Activated CD8-positive, alpha-beta T cell treated with anti-CD3 and anti-CD28 coated beads, Interleukin-2, amount 10 ng/mL, durations not matched to agents 7 days and 5 days (primary cell): ENCODE data around the gene MDN1. TPM values are rescaled to one million over a fixed set of nuclear protein-coding genes. Genes with fewer than 3 reads are reported as not detected.
A peak's percentile ranks its signal among the peaks of the same experiment; 100 is the strongest.

Experiments used
- ATAC-seq: fragments of 150-1000 bp; cut with Tn5 transposase; one replicate; pipeline ENCODE4 v1.10.0; 2021; ENCODE audit warnings: moderate library complexity
- CTCF ChIA-PET: fragments of 350-600 bp; sonication (Branson Sonifier 250); formaldehyde crosslinking; loops from one replicate; lab custom pipeline; 2021; ENCODE audit warnings: antibody characterized with exemption; lab: Charles Lee
- POLR2A ChIA-PET: fragments of 350-600 bp; sonication (Branson Sonifier 250); formaldehyde crosslinking; loops from one replicate; lab custom pipeline; 2021; ENCODE audit warnings: antibody characterized with exemption; lab: Charles Lee
- DNase-seq: peaks from one replicate; pipeline ENCODE4 v3.0.0-alpha.2; 2020
- H3K27ac Mint-ChIP-seq: one replicate; pipeline ENCODE4 v1.8.0; 2021; ENCODE audit warnings: mild to moderate bottlenecking, mixed read lengths
- H3K27me3 Mint-ChIP-seq: one replicate; pipeline ENCODE4 v1.8.0; 2021; ENCODE audit warnings: low read depth, mixed read lengths
- H3K36me3 Mint-ChIP-seq: one replicate; pipeline ENCODE4 v1.8.0; 2021; ENCODE audit warnings: low read depth, mixed read lengths
- H3K4me1 Mint-ChIP-seq: one replicate; pipeline ENCODE4 v1.8.0; 2021; ENCODE audit warnings: low read depth, mixed read lengths
- H3K4me3 Mint-ChIP-seq: one replicate; pipeline ENCODE4 v1.8.0; 2021; ENCODE audit warnings: mild to moderate bottlenecking, mixed read lengths
- H3K9me3 Mint-ChIP-seq: one replicate; pipeline ENCODE4 v1.8.0; 2022; ENCODE audit warnings: mixed read lengths; ENCODE audit not compliant: insufficient read depth
- total RNA-seq, 2 experiments: library from RNA; stranded (reverse); gene quantifications; one replicate each; pipeline ENCODE4 v1.2.3, GENCODE V29; 2021

Gene MDN1
- total RNA-seq, 2 experiments from 2014 or later: 58.2 to 64.7 TPM

DNA sequence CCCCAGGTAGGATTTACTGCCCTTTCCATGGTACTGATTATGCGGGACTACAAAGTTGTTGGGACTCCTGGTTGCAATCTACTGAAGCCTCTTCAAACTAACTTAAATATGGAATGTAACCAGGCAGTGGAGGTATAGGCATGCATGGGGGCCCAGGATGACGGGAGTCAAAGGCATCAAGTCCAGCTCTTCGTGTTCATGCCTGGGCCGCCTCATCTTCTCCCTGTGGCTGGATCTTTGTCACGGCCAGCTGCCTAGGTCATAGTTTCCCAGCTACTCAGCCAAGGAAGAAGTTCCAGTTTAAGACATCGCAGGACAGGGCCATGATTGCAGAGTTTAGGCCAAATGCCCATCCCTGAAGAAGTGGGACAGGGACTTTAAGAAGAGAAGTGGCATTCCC, 201.6 kb downstream of the MDN1 start:
- Mint-ChIP-seq H3K4me1 (no peaks in the 10 kb centered on the region), H3K27me3 (no peaks in the 10 kb centered on the region), H3K4me3 (no peak overlapping the region), H3K9me3 (no peaks in the 10 kb centered on the region), H3K27ac (no peak overlapping the region), H3K36me3 (no peaks in the 10 kb centered on the region)
- DNase-seq (no peak), ATAC-seq (no peak)
- ChIA-PET POLR2A (interaction anchor here (1.9 kb wide), 1 partner anchor 20 kb away, joined by 6 read pairs; no protein-coding TSS in a partner anchor), CTCF (interaction anchor here (1.3 to 1.7 kb wide), 2 partner anchors 9 to 246 kb away, joined by 5 to 6 read pairs; no protein-coding TSS in a partner anchor)

DNA sequence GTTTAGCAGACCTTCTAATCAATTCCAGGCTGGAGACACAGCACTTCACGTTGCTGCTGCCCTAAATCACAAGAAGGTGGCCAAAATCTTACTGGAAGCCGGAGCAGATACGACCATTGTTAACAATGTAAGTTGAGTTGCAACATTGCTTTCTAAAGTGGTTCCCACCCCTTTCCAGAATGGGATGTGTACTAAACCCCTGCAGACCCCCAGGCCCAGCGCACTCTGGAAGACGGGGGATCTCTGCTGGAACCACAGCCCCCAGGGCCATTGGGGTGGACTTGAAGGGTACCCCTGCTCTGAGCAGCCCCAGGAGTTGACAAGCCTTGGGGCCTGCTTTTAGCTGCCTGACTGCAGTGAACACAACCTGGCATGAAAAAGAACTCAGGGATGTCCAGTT, 203.1 kb downstream of the MDN1 start:
- no peak overlapping the region for H3K27ac Mint-ChIP-seq
- H3K4me1 Mint-ChIP-seq: peaks cover 10% of the 10 kb centered on the region
- DNase-seq (no peak), ATAC-seq (no peak)
- H3K9me3 Mint-ChIP-seq: no peaks in the 10 kb centered on the region
- no peaks in the 10 kb centered on the region for H3K27me3 Mint-ChIP-seq
- ChIA-PET CTCF (interaction anchor here (0.9 to 1.7 kb wide), 3 partner anchors 179 to 244 kb away, joined by 3 to 6 read pairs (median 4); no protein-coding TSS in a partner anchor), POLR2A (interaction anchor here (1.9 kb wide), 1 partner anchor 21 kb away, joined by 6 read pairs; no protein-coding TSS in a partner anchor)
- H3K4me3 Mint-ChIP-seq: no peak overlapping the region
- H3K36me3 Mint-ChIP-seq: no peaks in the 10 kb centered on the region

DNA sequence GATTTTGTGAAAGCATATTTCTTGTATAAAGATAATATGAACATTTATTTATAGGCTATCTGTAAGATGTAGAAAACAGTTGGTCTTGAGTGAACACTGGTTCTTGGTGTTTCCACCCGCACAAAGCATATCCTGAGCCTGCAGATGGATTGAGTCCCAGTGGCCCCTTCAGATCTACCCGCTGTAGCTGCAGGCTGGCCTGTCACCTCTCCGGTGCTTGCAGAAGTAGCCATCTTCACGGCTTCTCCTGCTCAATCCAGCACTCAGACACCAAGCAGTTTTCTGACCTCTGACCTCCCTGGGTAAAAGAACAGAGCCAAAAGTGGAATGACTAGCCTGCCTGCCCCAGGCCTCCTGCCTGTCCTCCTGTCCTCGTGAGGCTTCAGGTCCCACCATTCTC, 203.7 kb downstream of the MDN1 start:
- H3K36me3 Mint-ChIP-seq: no peaks in the 10 kb centered on the region
- ATAC-seq: no peak
- POLR2A ChIA-PET: no interaction called here
- no peak for DNase-seq
- no peaks in the 10 kb centered on the region for H3K27me3 Mint-ChIP-seq
- no peak overlapping the region for H3K27ac Mint-ChIP-seq
- H3K4me3 Mint-ChIP-seq: no peak overlapping the region
- CTCF ChIA-PET: interaction anchor here (1.1 to 7.7 kb wide), 3 partner anchors 178 to 244 kb away, joined by 4 to 82 read pairs (median 6); partner anchors contain the start of gene ANKRD6
- H3K4me1 Mint-ChIP-seq: peaks cover 16% of the 10 kb centered on the region
- H3K9me3 Mint-ChIP-seq: no peaks in the 10 kb centered on the region

DNA sequence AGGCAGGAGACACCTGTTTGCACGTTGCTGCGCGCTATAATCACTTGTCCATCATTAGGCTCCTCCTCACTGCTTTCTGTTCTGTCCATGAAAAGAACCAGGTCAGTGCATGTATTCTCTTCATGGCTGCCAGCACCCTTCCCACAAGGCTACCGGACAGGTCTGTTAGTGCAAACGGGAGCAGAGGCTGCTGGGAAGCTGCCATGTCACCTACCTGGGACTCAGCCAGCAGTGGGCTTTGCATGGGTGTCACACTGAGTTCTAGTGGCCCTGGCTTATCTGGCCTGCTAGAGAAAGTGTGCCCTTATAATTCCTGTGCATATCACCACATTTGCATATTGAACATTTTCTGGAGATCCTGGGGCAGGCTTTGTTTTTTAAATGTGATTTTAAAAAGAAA, 205.8 kb downstream of the MDN1 start:
- no peaks in the 10 kb centered on the region for H3K27me3 Mint-ChIP-seq
- CTCF ChIA-PET: interaction anchor here (1.6 to 7.7 kb wide), 4 partner anchors 16 to 242 kb away, joined by 5 to 82 read pairs (median 12); partner anchors contain the start of gene ANKRD6
- H3K4me1 Mint-ChIP-seq: peaks cover 24% of the 10 kb centered on the region
- DNase-seq (no peak), ATAC-seq (no peak)
- H3K4me3 Mint-ChIP-seq: no peak overlapping the region
- no peaks in the 10 kb centered on the region for H3K9me3 Mint-ChIP-seq
- POLR2A ChIA-PET: no interaction called here
- H3K36me3 Mint-ChIP-seq: peaks cover 2% of the 10 kb centered on the region
- H3K27ac Mint-ChIP-seq: no peak overlapping the region

- Mint-ChIP-seq H3K4me1 (peaks cover 24% of the 10 kb centered on the region), H3K27me3 (no peaks in the 10 kb centered on the region), H3K4me3 (no peak overlapping the region), H3K27ac (no peak overlapping the region), H3K9me3 (no peaks in the 10 kb centered on the region), H3K36me3 (peaks cover 2% of the 10 kb centered on the region)
- POLR2A ChIA-PET: no interaction called here
- ATAC-seq: no peak
- CTCF ChIA-PET: interaction anchor here (1.6 to 7.7 kb wide), 5 partner anchors 14 to 244 kb away, joined by 5 to 82 read pairs (median 16); partner anchors contain the start of gene ANKRD6
- no peak for DNase-seq
These were observed 207.5 kb downstream of the MDN1 start for GRCh38 chr6:89612121-89612520.

- no peaks in the 10 kb centered on the region for H3K27me3 Mint-ChIP-seq
- no peak overlapping the region for H3K27ac Mint-ChIP-seq
- peaks cover 24% of the 10 kb centered on the region for H3K4me1 Mint-ChIP-seq
- H3K36me3 Mint-ChIP-seq: peaks cover 2% of the 10 kb centered on the region
- H3K4me3 Mint-ChIP-seq: no peak overlapping the region
- ATAC-seq: no peak
- ChIA-PET POLR2A (no interaction called here), CTCF (interaction anchor here (2.8 to 7.7 kb wide), 4 partner anchors 13 to 243 kb away, joined by 16 to 82 read pairs (median 33); partner anchors contain the start of gene ANKRD6)
- DNase-seq: peak; percentile 34
- H3K9me3 Mint-ChIP-seq: no peaks in the 10 kb centered on the region
These were observed 207.9 kb downstream of the MDN1 start for GRCh38 chr6:89611666-89612065.

- Mint-ChIP-seq H3K27me3 (no peaks in the 10 kb centered on the region), H3K9me3 (no peaks in the 10 kb centered on the region), H3K4me3 (no peak overlapping the region), H3K36me3 (peaks cover 2% of the 10 kb centered on the region), H3K4me1 (peaks cover 24% of the 10 kb centered on the region), H3K27ac (no peak overlapping the region)
- peak; percentile 85 for DNase-seq
- ChIA-PET POLR2A (no interaction called here), CTCF (interaction anchor here (0.7 to 7.7 kb wide), 16 partner anchors 12 to 627 kb away, joined by 3 to 82 read pairs (median 4); partner anchors contain the start of genes ANKRD6 and UBE2J1)
- ATAC-seq: peak; percentile 88
These were observed 209.4 kb downstream of the MDN1 start for GRCh38 chr6:89610149-89610642.

- DNase-seq (no peak), ATAC-seq (no peak)
- Mint-ChIP-seq H3K27me3 (no peaks in the 10 kb centered on the region), H3K4me1 (peaks cover 10% of the 10 kb centered on the region), H3K4me3 (no peak overlapping the region), H3K9me3 (no peaks in the 10 kb centered on the region), H3K27ac (no peak overlapping the region), H3K36me3 (peaks cover 2% of the 10 kb centered on the region)
- ChIA-PET CTCF (interaction anchor here (0.8 to 2.8 kb wide), 4 partner anchors 32 to 233 kb away, joined by 3 to 12 read pairs (median 3); partner anchors contain the start of gene LYRM2), POLR2A (no interaction called here)
These were observed 213.7 kb downstream of the MDN1 start for GRCh38 chr6:89605861-89606260.

GRCh38 chr6:89604653-89605052, 214.9 kb downstream of the MDN1 start:
- DNase-seq (no peak), ATAC-seq (no peak)
- no peak overlapping the region for H3K4me3 Mint-ChIP-seq
- CTCF ChIA-PET: interaction anchor here (1.0 to 2.8 kb wide), 4 partner anchors 170 to 236 kb away, joined by 3 to 12 read pairs (median 8); no protein-coding TSS in a partner anchor
- POLR2A ChIA-PET: interaction anchor here (0.6 kb wide), 1 partner anchor 54 kb away, joined by 3 read pairs; no protein-coding TSS in a partner anchor
- H3K9me3 Mint-ChIP-seq: no peaks in the 10 kb centered on the region
- H3K36me3 Mint-ChIP-seq: no peaks in the 10 kb centered on the region
- no peak overlapping the region for H3K27ac Mint-ChIP-seq
- peaks cover 3% of the 10 kb centered on the region for H3K4me1 Mint-ChIP-seq
- no peaks in the 10 kb centered on the region for H3K27me3 Mint-ChIP-seq

GRCh38 chr6:89602166-89602565, 217.4 kb downstream of the MDN1 start:
- ATAC-seq: no peak
- POLR2A ChIA-PET: no interaction called here
- Mint-ChIP-seq H3K4me3 (no peak overlapping the region), H3K27ac (no peak overlapping the region), H3K36me3 (peaks cover 18% of the 10 kb centered on the region), H3K4me1 (peaks cover 27% of the 10 kb centered on the region), H3K27me3 (no peaks in the 10 kb centered on the region), H3K9me3 (peaks cover 9% of the 10 kb centered on the region)
- DNase-seq: no peak
- CTCF ChIA-PET: interaction anchor here (1.5 kb wide), 1 partner anchor 170 kb away, joined by 5 read pairs; no protein-coding TSS in a partner anchor

GRCh38 chr6:89599727-89600126, 219.9 kb downstream of the MDN1 start:
- ATAC-seq: no peak
- Mint-ChIP-seq H3K4me1 (peaks cover 48% of the 10 kb centered on the region), H3K27me3 (no peaks in the 10 kb centered on the region), H3K9me3 (peaks cover 19% of the 10 kb centered on the region), H3K27ac (no peak overlapping the region), H3K36me3 (peaks cover 34% of the 10 kb centered on the region), H3K4me3 (no peak overlapping the region)
- ChIA-PET CTCF (interaction anchor here (1.4 to 5.2 kb wide), 3 partner anchors 10 to 228 kb away, joined by 4 to 39 read pairs (median 8); partner anchors contain the start of gene ANKRD6), POLR2A (no interaction called here)
- no peak for DNase-seq

DNA sequence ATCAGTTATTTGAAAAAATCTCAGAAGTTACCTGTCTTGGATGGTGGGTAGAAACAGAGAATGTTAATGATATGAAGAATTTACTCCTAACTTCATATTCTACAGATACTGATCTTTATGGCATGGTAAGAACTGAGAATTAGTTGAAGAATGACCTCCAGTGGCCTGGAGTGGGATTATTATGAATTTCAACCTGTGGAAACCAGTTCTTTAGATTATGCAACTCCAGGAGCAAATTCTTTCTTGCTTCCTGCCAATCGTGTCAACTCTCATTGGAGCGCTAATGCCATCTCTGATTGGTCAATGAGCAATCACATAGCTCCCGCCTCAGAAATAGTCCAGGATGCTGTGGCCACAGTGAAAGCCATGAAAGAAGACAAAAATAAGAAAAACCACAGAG, 221.6 kb downstream of the MDN1 start:
- peak; percentile 18 for ATAC-seq
- DNase-seq: peak; percentile 26
- Mint-ChIP-seq H3K4me1 (peaks cover 49% of the 10 kb centered on the region), H3K27me3 (no peaks in the 10 kb centered on the region), H3K4me3 (no peak overlapping the region), H3K36me3 (peaks cover 37% of the 10 kb centered on the region), H3K9me3 (peaks cover 19% of the 10 kb centered on the region), H3K27ac (peak overlapping the region; percentile 79)
- CTCF ChIA-PET: interaction anchor here (1.0 to 5.2 kb wide), 7 partner anchors 12 to 300 kb away, joined by 3 to 39 read pairs (median 4); no protein-coding TSS in a partner anchor
- POLR2A ChIA-PET: interaction anchor here (1.2 kb wide), 1 partner anchor 226 kb away, joined by 4 read pairs; no protein-coding TSS in a partner anchor
